Liver (tissue), 9 donors: Measurements from ENCODE around the gene MAP3K5. TPM values are rescaled to one million over a fixed set of nuclear protein-coding genes. Genes with fewer than 3 reads are reported as not detected.

Experiments
- DNase-seq: peaks from one replicate; pipeline ENCODE4 v3.0.0-alpha.2; 2017; ENCODE audit warnings: low spot score
- H3K27ac ChIP-seq, 2 donors: one replicate each; pipeline ENCODE4 v1.7.0; 2013; ENCODE audit warnings: inconsistent platforms in 2 of 2, low read length in 2 of 2, control low read depth in 1 of 2, low read depth in 1 of 2, mild to moderate bottlenecking in 1 of 2
- H3K27me3 ChIP-seq, 4 donors: one replicate each; pipeline versions ENCODE4 v1.6.1 to v1.7.0; 2013; ENCODE audit warnings: low read length in 3 of 4, inconsistent platforms in 1 of 4, mild to moderate bottlenecking in 1 of 4, moderate library complexity in 1 of 4; ENCODE audit not compliant: control insufficient read depth in 4 of 4, insufficient read depth in 4 of 4
- H3K36me3 ChIP-seq, 4 donors: one replicate each; pipeline versions ENCODE4 v1.6.1 to v1.7.0; 2013; ENCODE audit warnings: low read length in 3 of 4, mild to moderate bottlenecking in 3 of 4, low read depth in 1 of 4, moderate library complexity in 1 of 4; ENCODE audit not compliant: control insufficient read depth in 4 of 4, insufficient read depth in 3 of 4
- H3K4me1 ChIP-seq, 4 donors: one replicate each; pipeline versions ENCODE4 v1.6.1 to v1.7.0; 2013; ENCODE audit warnings: low read length in 3 of 4, mild to moderate bottlenecking in 3 of 4, moderate library complexity in 1 of 4; ENCODE audit not compliant: control insufficient read depth in 4 of 4, insufficient read depth in 4 of 4
- H3K4me3 ChIP-seq, 3 donors: one replicate each; pipeline versions ENCODE4 v1.6.1 to v1.7.0; 2013; ENCODE audit warnings: low read length in 3 of 3, control low read depth in 1 of 3, low read depth in 1 of 3, mild to moderate bottlenecking in 1 of 3
- H3K9ac ChIP-seq, 2 donors: one replicate each; pipeline ENCODE4 v1.7.0; 2013; ENCODE audit warnings: low read length in 2 of 2, mild to moderate bottlenecking in 2 of 2, moderate library complexity in 2 of 2, control low read depth in 1 of 2, low read depth in 1 of 2
- H3K9me3 ChIP-seq, 4 donors: one replicate each; pipeline versions ENCODE4 v1.6.1 to v1.7.0; 2013; ENCODE audit warnings: low read length in 3 of 4; ENCODE audit not compliant: control insufficient read depth in 4 of 4
- ATF3 ChIP-seq: IDR thresholded peaks from 2 replicates; pipeline ENCODE4 v1.6.1; 2016; ENCODE audit warnings: antibody characterized with exemption
- EGR1 ChIP-seq, 2 donors: IDR thresholded peaks; 2 replicates each; pipeline ENCODE4 v1.6.1; 2016 to 2018; ENCODE audit warnings: antibody characterized with exemption in 2 of 2, low read depth in 2 of 2
- FOXA1 ChIP-seq: IDR thresholded peaks from 2 replicates; pipeline ENCODE4 v1.6.1; 2016; ENCODE audit warnings: antibody characterized with exemption
- FOXA2 ChIP-seq: IDR thresholded peaks from 2 replicates; pipeline ENCODE4 v1.6.1; 2016; ENCODE audit warnings: antibody characterized with exemption
- HNF4A ChIP-seq, 2 donors: conservative IDR thresholded peaks; 2 replicates each; pipeline ENCODE4 v1.6.1; 2016; ENCODE audit warnings: antibody characterized with exemption in 2 of 2, mild to moderate bottlenecking in 2 of 2
- NR2F2 ChIP-seq: IDR thresholded peaks from 2 replicates; pipeline ENCODE4 v1.6.1; 2016; ENCODE audit warnings: antibody characterized with exemption
- RAD21 ChIP-seq, 2 donors: IDR thresholded peaks; 2 replicates each; pipeline ENCODE4 v1.6.1; 2016; ENCODE audit warnings: antibody characterized with exemption in 2 of 2, mild to moderate bottlenecking in 2 of 2
- RXRA ChIP-seq, 2 donors: IDR thresholded peaks; 2 replicates each; pipeline ENCODE4 v1.6.1; 2017 to 2018; ENCODE audit warnings: antibody characterized with exemption in 2 of 2, mild to moderate bottlenecking in 1 of 2
- SP1 ChIP-seq: IDR thresholded peaks from 2 replicates; pipeline ENCODE4 v1.6.1; 2018; ENCODE audit warnings: antibody characterized with exemption, mild to moderate bottlenecking
- TAF1 ChIP-seq: conservative IDR thresholded peaks from 2 replicates; pipeline ENCODE4 v1.6.1; 2016; ENCODE audit warnings: antibody characterized with exemption, mild to moderate bottlenecking
- WGBS: extraction: QIAGEN DNeasy Blood & Tissue Kit; methylation state at CpG from one replicate; pipeline ENCODE4 v1.1.7; 2013; 5-methylcytosine and 5-hydroxymethylcytosine counted together
- polyA plus RNA-seq, 2 donors: library from polyadenylated mRNA; stranded (reverse) in 1 of 2; unstranded in 1 of 2; fragments of 200-250 nt in 1 of 2; fragments of >200 nt in 1 of 2; fragmentation: Nextera tagmentation in 1 of 2; extraction: Ambion mirVana in 1 of 2; gene quantifications; one replicate each; pipeline versions ENCODE4 v1.2.1 to v1.2.3, GENCODE V29; 2013 to 2015
- total RNA-seq, 2 donors: library from RNA; depleted of rRNA; stranded (reverse); fragments of >200 nt; gene quantifications; one replicate each; pipeline ENCODE4 v1.2.3, GENCODE V29; 2014
- TF ChIP-seq, protein P1 (sequence below): IDR thresholded peaks from 2 replicates; pipeline ENCODE4 v1.6.1; 2016; ENCODE audit warnings: antibody characterized with exemption
- TF ChIP-seq, protein P2 (sequence below): fragments of 150-350 bp; IDR thresholded peaks from 2 replicates; pipeline ENCODE4 v1.5.1; 2017; ENCODE audit warnings: improper control_type of control experiment, low read depth, low read length; ENCODE audit not compliant: missing input control
- TF ChIP-seq, protein P3 (sequence below): IDR thresholded peaks from 2 replicates; pipeline ENCODE4 v1.6.1; 2016; ENCODE audit warnings: antibody characterized with exemption, mild to moderate bottlenecking
- TF ChIP-seq, protein P4 (sequence below): IDR thresholded peaks from 2 replicates; pipeline ENCODE4 v1.6.1; 2016; ENCODE audit warnings: antibody characterized with exemption
- donor health status: healthy.
- donor health status: healthy.
- donor health status: healthy.
- donor health status: healthy.
- donor health status: healthy.

The MAP3K5 gene
- total and polyA plus RNA-seq, 4 donors: 2.9 to 18.0 (median 5.5) TPM

- TF ChIP-seq, protein P1, sequence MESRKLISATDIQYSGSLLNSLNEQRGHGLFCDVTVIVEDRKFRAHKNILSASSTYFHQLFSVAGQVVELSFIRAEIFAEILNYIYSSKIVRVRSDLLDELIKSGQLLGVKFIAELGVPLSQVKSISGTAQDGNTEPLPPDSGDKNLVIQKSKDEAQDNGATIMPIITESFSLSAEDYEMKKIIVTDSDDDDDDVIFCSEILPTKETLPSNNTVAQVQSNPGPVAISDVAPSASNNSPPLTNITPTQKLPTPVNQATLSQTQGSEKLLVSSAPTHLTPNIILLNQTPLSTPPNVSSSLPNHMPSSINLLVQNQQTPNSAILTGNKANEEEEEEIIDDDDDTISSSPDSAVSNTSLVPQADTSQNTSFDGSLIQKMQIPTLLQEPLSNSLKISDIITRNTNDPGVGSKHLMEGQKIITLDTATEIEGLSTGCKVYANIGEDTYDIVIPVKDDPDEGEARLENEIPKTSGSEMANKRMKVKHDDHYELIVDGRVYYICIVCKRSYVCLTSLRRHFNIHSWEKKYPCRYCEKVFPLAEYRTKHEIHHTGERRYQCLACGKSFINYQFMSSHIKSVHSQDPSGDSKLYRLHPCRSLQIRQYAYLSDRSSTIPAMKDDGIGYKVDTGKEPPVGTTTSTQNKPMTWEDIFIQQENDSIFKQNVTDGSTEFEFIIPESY: no peak
- TF ChIP-seq FOXA1: no peak
These were observed 18.8 kb downstream of the MAP3K5 start (continued) for GRCh38 chr6:136773473-136773796.

GRCh38 chr6:136772685-136773472 is 19.4 kb downstream of the MAP3K5 start:
- H3K4me1 ChIP-seq: peaks cover 2 to 21% (median 11%) of the 10 kb centered on the region in 4 donors
- H3K27me3 ChIP-seq: no peaks in the 10 kb centered on the region
- no peak overlapping the region for H3K4me3 ChIP-seq
- TF ChIP-seq NR2F2 (no peak), RAD21 (IDR thresholded peaks at IDR 0.05) (no peak), FOXA2 (no peak), SP1 (no peak)
- TF ChIP-seq, protein P2, sequence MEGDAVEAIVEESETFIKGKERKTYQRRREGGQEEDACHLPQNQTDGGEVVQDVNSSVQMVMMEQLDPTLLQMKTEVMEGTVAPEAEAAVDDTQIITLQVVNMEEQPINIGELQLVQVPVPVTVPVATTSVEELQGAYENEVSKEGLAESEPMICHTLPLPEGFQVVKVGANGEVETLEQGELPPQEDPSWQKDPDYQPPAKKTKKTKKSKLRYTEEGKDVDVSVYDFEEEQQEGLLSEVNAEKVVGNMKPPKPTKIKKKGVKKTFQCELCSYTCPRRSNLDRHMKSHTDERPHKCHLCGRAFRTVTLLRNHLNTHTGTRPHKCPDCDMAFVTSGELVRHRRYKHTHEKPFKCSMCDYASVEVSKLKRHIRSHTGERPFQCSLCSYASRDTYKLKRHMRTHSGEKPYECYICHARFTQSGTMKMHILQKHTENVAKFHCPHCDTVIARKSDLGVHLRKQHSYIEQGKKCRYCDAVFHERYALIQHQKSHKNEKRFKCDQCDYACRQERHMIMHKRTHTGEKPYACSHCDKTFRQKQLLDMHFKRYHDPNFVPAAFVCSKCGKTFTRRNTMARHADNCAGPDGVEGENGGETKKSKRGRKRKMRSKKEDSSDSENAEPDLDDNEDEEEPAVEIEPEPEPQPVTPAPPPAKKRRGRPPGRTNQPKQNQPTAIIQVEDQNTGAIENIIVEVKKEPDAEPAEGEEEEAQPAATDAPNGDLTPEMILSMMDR: no peak
- TF ChIP-seq, protein P3, sequence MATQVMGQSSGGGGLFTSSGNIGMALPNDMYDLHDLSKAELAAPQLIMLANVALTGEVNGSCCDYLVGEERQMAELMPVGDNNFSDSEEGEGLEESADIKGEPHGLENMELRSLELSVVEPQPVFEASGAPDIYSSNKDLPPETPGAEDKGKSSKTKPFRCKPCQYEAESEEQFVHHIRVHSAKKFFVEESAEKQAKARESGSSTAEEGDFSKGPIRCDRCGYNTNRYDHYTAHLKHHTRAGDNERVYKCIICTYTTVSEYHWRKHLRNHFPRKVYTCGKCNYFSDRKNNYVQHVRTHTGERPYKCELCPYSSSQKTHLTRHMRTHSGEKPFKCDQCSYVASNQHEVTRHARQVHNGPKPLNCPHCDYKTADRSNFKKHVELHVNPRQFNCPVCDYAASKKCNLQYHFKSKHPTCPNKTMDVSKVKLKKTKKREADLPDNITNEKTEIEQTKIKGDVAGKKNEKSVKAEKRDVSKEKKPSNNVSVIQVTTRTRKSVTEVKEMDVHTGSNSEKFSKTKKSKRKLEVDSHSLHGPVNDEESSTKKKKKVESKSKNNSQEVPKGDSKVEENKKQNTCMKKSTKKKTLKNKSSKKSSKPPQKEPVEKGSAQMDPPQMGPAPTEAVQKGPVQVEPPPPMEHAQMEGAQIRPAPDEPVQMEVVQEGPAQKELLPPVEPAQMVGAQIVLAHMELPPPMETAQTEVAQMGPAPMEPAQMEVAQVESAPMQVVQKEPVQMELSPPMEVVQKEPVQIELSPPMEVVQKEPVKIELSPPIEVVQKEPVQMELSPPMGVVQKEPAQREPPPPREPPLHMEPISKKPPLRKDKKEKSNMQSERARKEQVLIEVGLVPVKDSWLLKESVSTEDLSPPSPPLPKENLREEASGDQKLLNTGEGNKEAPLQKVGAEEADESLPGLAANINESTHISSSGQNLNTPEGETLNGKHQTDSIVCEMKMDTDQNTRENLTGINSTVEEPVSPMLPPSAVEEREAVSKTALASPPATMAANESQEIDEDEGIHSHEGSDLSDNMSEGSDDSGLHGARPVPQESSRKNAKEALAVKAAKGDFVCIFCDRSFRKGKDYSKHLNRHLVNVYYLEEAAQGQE: no peak
- no peak overlapping the region for H3K27ac ChIP-seq
- H3K9me3 ChIP-seq: no peaks in the 10 kb centered on the region
- H3K36me3 ChIP-seq: no peaks in the 10 kb centered on the region
- no peak for DNase-seq
- WGBS: 91% methylated on average over 6 of the region's 6 CpGs
- no peak overlapping the region for H3K9ac ChIP-seq

DNA sequence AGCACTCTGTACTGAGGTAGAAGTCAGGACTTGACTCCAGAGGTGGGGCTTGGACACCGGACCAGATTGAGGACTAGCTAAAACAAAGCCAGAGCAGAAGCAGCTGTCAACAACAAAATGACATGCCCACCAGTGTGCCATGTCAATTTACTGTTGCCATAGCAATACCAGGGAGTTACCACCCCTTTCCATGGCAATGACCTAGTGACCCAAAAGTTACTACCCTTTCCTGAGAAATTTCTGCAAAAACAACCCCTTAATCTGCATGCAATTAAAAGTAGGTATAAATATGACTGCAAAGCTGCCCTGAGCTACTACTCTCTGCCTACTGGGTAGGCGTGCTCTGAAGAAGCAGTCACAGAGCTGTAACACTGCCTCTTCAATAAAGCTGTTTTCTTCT is 21.0 kb downstream of the MAP3K5 start:
- Histone ChIP-seq H3K9ac (no peak overlapping the region), H3K4me3 (no peak overlapping the region), H3K27me3 (no peaks in the 10 kb centered on the region), H3K27ac (no peak overlapping the region), H3K4me1 (peaks cover 2 to 36% (median 26%) of the 10 kb centered on the region in 4 donors), H3K9me3 (no peaks in the 10 kb centered on the region), H3K36me3 (no peaks in the 10 kb centered on the region)
- TF ChIP-seq, protein P4, sequence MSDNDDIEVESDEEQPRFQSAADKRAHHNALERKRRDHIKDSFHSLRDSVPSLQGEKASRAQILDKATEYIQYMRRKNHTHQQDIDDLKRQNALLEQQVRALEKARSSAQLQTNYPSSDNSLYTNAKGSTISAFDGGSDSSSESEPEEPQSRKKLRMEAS: no peak
- TF ChIP-seq RXRA (IDR thresholded peaks at IDR 0.05) (no peak), EGR1 (IDR thresholded peaks at IDR 0.05; ENCODE audit: low read depth in 2 of 2) (no peak), TAF1 (no peak), ATF3 (no peak), SP1 (no peak), HNF4A (conservative IDR thresholded peaks at IDR 0.05) (no peak), NR2F2 (no peak), FOXA2 (no peak)
- TF ChIP-seq, protein P2: no peak
- DNase-seq: no peak
- WGBS: 90% methylated on average over 2 of the region's 2 CpGs
